Measurements from ENCODE around the gene DNAJC12. TPM values are rescaled to one million over a fixed set of nuclear protein-coding genes. Genes with fewer than 3 reads are reported as not detected.
"Not testable (repeated sequence)": the region's sequence is repeated elsewhere in the genome, so short reads cannot be mapped to it uniquely, and the experiment has no call there.

DNAJC12 gene
- total RNA-seq, 2 donors from 2014 or later = 8.2 to 26.2 TPM

GRCh38 chr10:67836488-67836887 is 1.5 kb downstream of the DNAJC12 start:
- no peaks in the 10 kb centered on the region for H3K27me3 ChIP-seq
- ATAC-seq (no peak), DNase-seq (no peak)
- 29 to 30% methylated on average over 2 of the region's 2 CpGs for WGBS, 2 donors
- H3K27ac ChIP-seq = peak overlapping the region in 2 of 4 donors; percentile 38 to 44
- H3K36me3 ChIP-seq (replicated peaks in 1 of 2; ENCODE audit: insufficient read depth in 1 of 2, low read depth in 2 of 2) = no peaks in the 10 kb centered on the region
- H3K4me1 ChIP-seq = no peaks in the 10 kb centered on the region
- intact Hi-C loops (cut with DNase I) = no loop called here
- H3K9me3 ChIP-seq = no peaks in the 10 kb centered on the region
- TF ChIP-seq POLR2A (IDR thresholded peaks at IDR 0.05) (no peak), CTCF (IDR thresholded peaks at IDR 0.05) (no peak)
- H3K4me3 ChIP-seq = no peak overlapping the region

- H3K4me3 ChIP-seq; intact Hi-C loops (cut with DNase I); H3K4me1 ChIP-seq; H3K36me3 ChIP-seq (replicated peaks in 1 of 2; ENCODE audit: insufficient read depth in 1 of 2, low read depth in 2 of 2); DNase-seq; H3K27me3 ChIP-seq; H3K9me3 ChIP-seq: not testable (repeated sequence)
- peak; percentile 50 for ATAC-seq
- WGBS, 2 donors = 30 to 53% methylated on average over 6 of the region's 6 CpGs
- H3K27ac ChIP-seq = peak overlapping the region in 2 of 4 donors; percentile 38 to 44
Observed at GRCh38 chr10:67835541-67836394, 2.2 kb downstream of the DNAJC12 start.

- no peaks in the 10 kb centered on the region for H3K36me3 ChIP-seq (replicated peaks in 1 of 2; ENCODE audit: insufficient read depth in 1 of 2, low read depth in 2 of 2)
- 94 to 95% methylated on average over 8 of the region's 8 CpGs for WGBS, 2 donors
- no peak overlapping the region for H3K27ac ChIP-seq
- no peaks in the 10 kb centered on the region for H3K9me3 ChIP-seq
- TF ChIP-seq CTCF (IDR thresholded peaks at IDR 0.05) (no peak), POLR2A (IDR thresholded peaks at IDR 0.05) (no peak)
- ATAC-seq (no peak), DNase-seq (no peak)
- intact Hi-C loops (cut with DNase I) = no loop called here
- no peak overlapping the region for H3K4me3 ChIP-seq
- H3K4me1 ChIP-seq = no peaks in the 10 kb centered on the region
- no peaks in the 10 kb centered on the region for H3K27me3 ChIP-seq
Observed at GRCh38 chr10:67834375-67834774, 3.6 kb downstream of the DNAJC12 start.

- 61 to 67% methylated on average over 3 of the region's 3 CpGs for WGBS, 2 donors
- no peak for TF ChIP-seq POLR2A (IDR thresholded peaks at IDR 0.05)
- TF ChIP-seq CTCF (IDR thresholded peaks at IDR 0.05) = no peak
- intact Hi-C loops (cut with DNase I) = no loop called here
- ATAC-seq (no peak), DNase-seq (no peak)
- no peaks in the 10 kb centered on the region for H3K36me3 ChIP-seq (replicated peaks in 1 of 2; ENCODE audit: insufficient read depth in 1 of 2, low read depth in 2 of 2)
- H3K27ac ChIP-seq = no peak overlapping the region
- no peak overlapping the region for H3K4me3 ChIP-seq
- H3K27me3 ChIP-seq = no peaks in the 10 kb centered on the region
- H3K9me3 ChIP-seq = no peaks in the 10 kb centered on the region
- no peaks in the 10 kb centered on the region for H3K4me1 ChIP-seq
Observed at GRCh38 chr10:67827811-67828210, 10.2 kb downstream of the DNAJC12 start.

GRCh38 chr10:67819768-67820204 is 18.2 kb downstream of the DNAJC12 start:
- TF ChIP-seq POLR2A (IDR thresholded peaks at IDR 0.05) (no peak), CTCF (IDR thresholded peaks at IDR 0.05) (no peak)
- Histone ChIP-seq H3K4me3 (no peak overlapping the region), H3K9me3 (no peaks in the 10 kb centered on the region), H3K4me1 (peaks cover 27% of the 10 kb centered on the region), H3K27me3 (no peaks in the 10 kb centered on the region), H3K27ac (no peak overlapping the region), H3K36me3 (replicated peaks in 1 of 2; ENCODE audit: insufficient read depth in 1 of 2, low read depth in 2 of 2) (no peaks in the 10 kb centered on the region)
- intact Hi-C loops (cut with DNase I) = no loop called here
- ATAC-seq = no peak
- DNase-seq = peak in 1 of 4 donors; percentile 37
- 64 to 70% methylated on average over 3 of the region's 3 CpGs for whole genome bisulfite sequencing, 2 donors
